GM18520 (cell line): Measurements from ENCODE around the gene PTAFR.
"Not testable (repeated sequence)": the region's sequence is repeated elsewhere in the genome, so short reads cannot be mapped to it uniquely, and the experiment has no call there.

ENCODE experiments used
- ATAC-seq: cut with Tn5 transposase; IDR thresholded peaks from one replicate; pipeline ENCODE4 v1.9.1; 2021; ENCODE audit not compliant: unreplicated experiment

The PTAFR gene

GRCh38 chr1:28145728-28146127, 30.8 kb downstream of the PTAFR start:
- ATAC-seq: no peak

- peak; percentile 84 for ATAC-seq
Observed at GRCh38 chr1:28144203-28145135, 32.0 kb downstream of the PTAFR start.

GRCh38 chr1:28143496-28144202, 32.8 kb downstream of the PTAFR start:
- no peak for ATAC-seq

- no peak for ATAC-seq
Observed at GRCh38 chr1:28141685-28142084, 34.8 kb downstream of the PTAFR start.

- not testable (repeated sequence) for ATAC-seq
Observed at GRCh38 chr1:28139866-28140265, 36.6 kb downstream of the PTAFR start.

- ATAC-seq: no peak
Observed at GRCh38 chr1:28139025-28139712, 37.3 kb downstream of the PTAFR start.

- no peak for ATAC-seq
Observed at GRCh38 chr1:28136922-28137613, 39.4 kb downstream of the PTAFR start.

- ATAC-seq: no peak
Observed at GRCh38 chr1:28136169-28136921, 40.1 kb downstream of the PTAFR start.

- ATAC-seq: no peak
Observed at GRCh38 chr1:28135371-28136168, 40.9 kb downstream of the PTAFR start.

GRCh38 chr1:28134651-28135207, 41.8 kb downstream of the PTAFR start:
- ATAC-seq: no peak

GRCh38 chr1:28132171-28133167, 44.0 kb downstream of the PTAFR start:
- ATAC-seq: no peak

GRCh38 chr1:28130901-28131300, 45.6 kb downstream of the PTAFR start:
- ATAC-seq: no peak

- ATAC-seq: no peak
Observed at GRCh38 chr1:28129150-28129549, 47.3 kb downstream of the PTAFR start.

GRCh38 chr1:28127617-28128257, 48.8 kb downstream of the PTAFR start:
- ATAC-seq: peak; percentile 52

GRCh38 chr1:28126783-28127490, 49.6 kb downstream of the PTAFR start:
- ATAC-seq: no peak

- no peak for ATAC-seq
Observed at GRCh38 chr1:28126212-28126611, 50.3 kb downstream of the PTAFR start.

- no peak for ATAC-seq
Observed at GRCh38 chr1:28123461-28123961, 53.0 kb downstream of the PTAFR start.
